GM21381 (cell line): ENCODE results near the gene NOL4L.

ENCODE experiments used
- ATAC-seq: cut with Tn5 transposase; IDR thresholded peaks from one replicate; pipeline ENCODE4 v1.9.1; 2021; ENCODE audit warnings: mild to moderate bottlenecking, moderate library complexity; ENCODE audit not compliant: unreplicated experiment

NOL4L gene

DNA sequence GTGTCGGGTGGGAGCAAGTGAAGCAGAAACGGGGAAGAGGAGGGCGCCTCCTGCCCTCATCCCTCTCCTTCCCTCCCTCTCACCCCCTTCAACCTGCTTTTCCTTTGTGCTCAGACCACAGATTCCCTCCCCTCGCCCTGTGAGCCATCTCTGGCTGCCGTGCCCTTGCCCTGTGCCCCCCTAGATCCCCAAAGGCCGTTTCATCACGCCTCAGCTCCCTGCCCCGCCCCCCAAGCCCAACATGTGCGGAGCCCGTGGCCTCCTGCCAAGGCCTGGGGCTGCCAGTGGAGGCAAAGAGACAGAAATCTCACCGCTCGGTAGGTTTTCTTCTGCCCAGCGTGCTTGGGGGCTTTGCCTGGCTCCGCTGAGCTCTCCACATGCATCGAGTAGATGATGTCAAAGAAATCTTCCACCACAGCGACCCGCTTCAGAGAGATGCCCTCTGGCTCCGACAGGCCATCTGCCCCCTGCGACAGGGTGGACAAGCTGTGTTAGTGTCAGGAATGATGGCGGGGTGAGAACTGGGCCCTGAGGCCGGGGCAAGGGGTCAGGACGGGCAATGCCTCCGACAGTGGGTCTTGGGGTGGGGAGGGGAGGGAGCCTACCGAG lies 57.6 kb downstream of the NOL4L start:
- no peak for ATAC-seq

- no peak for ATAC-seq
Measured at GRCh38 chr20:32527052-32527446, 58.1 kb downstream of the NOL4L start.

DNA sequence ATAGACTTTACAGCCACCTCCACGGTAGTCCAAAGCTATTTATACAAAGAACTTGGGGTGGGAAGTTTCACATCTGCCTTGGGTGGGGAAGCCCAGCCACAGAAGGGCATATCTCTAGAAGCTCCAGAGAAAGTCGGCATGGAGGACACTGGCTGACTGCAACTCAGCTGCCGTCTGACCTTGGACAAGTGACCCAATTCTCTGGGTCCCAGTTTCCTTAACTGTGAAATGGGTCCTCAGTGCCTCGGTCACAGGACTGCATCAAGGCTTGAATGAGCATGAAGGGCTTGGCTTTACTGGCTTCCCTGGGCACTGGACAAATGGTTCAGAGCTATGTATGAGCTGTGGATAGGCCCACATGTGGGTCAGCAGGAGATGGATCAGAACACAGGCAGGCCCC lies 58.6 kb downstream of the NOL4L start:
- no peak for ATAC-seq

DNA sequence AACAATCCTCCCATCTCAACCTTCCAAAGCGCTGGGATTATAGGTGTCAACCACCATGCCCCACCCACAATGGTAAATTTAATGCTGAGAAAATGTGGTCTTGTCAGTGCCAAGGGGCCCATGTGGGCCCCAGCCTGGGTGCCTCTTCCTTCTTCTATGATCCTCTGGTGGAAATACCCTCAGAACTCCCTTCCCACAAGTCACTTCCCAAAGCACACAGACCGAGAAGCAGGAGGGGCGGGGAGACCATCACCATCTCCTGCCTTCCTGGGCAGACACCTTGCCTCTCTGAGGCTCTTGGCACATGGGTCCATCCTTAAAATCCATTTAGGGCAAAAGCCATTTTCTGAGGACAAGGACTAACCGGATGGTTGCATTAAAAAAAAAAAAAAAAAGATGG lies 59.0 kb downstream of the NOL4L start:
- no peak for ATAC-seq

DNA sequence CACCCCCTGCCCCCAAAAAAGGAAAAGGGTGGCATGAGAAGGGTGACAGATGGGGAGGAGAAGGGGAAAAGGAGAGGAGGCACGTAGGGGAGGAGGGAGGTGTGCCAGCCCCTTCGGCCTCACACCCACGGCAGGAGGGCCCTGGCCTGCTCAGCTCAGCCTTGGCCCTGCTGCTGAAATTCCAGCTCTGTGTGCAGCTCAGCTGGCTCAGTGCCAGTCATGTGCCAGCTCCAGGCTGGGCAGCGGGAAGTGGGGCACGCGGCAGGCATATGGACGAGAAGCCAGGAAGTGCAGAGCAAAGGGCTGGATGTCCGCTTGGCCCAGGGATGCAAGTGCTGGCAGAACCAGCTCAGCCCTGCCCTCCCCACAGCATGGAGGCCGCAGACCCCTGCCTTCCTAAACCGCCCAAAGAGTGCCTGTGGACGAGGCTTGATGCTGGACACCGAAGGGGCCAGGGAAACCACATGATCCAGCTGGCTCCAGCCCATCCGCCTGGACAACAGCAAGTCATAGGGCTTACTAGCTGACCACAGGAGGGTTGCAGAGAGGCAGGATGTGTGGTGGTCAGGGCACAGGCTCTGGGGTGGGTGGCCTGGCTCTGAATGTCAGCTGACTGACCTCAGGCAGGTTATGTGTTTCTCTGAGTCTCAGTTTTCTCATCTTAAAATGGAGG lies 60.2 kb downstream of the NOL4L start:
- ATAC-seq, result no peak

DNA sequence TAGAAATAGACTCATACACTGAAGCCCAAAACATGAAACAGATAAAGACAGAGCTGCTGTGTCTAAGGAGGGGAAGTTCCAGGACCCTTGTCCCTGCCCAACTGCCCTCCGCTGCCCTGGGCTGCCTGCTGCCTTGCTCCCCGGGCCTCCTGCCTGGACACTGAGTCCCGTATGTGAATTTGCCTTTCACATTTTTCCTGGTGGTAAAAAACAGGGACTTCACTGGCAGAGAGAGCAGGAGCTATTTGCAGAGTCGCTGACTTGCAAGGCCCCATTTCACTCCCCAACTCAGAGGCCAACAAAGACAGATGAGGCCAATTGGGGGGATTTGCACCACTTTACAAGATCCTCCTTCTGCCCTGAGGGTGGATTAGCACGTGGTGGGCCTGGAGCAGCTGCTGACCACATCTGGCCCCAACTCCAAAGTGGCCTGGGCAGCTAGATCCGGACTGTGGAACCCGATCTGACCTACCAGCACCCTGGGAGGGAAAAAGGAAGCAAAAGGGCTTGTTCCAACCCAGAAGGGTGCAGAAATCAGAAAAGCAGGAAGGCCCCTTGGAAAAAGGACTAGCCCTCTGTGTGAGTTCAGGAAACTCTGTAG lies 61.4 kb downstream of the NOL4L start:
- ATAC-seq, result no peak

- ATAC-seq, result no peak
Measured at GRCh38 chr20:32522776-32523612, 62.1 kb downstream of the NOL4L start.

DNA sequence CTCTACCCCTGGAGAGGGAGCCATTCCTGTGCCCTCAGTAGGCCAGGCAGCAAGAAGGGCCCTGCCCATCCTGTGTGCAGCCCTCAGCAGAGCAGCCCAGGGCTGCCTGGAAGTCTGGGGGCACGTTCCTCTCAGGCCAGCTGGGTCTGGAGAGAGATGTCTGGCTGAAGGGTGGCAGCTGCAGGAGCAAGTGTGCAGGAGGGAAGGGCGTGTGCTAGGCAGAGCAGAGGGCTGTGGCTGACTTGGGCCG lies 62.7 kb downstream of the NOL4L start:
- ATAC-seq, result no peak

DNA sequence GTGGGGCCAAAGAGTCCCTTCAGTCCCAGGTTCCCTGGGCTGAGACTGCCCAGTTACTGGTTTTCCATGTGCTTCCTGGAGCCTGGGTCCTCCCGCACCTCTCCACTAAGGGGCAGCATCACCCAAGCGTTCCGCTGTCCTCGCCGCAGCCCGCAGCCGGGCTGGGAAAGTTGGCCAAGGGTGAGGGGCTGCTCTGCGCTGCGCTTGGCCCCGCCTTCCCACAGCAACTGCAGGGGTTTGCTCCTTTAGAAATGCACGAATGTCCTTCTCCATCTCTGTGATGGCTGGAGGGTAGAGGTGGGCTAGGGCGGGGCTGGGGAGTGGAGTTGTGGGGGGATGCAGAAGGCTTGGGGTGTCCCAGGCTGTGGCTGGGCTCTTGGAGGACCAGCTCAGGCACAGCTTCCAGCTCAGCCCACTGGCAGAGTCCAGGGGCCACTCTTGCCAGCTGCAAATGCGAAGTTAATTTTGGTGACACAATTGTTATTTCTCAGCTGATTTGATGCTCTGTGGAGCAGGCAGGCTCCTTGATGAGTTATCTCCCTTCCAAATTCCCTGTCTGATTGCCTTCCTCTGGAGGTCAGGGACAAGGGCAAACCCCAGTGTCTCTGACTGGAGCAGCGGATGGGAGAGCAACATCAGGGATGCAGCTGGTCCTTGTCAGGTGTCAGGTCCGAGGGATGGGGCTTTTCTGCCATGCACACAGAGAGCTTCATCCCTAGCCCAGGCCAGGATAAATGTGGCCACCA lies 63.2 kb downstream of the NOL4L start:
- ATAC-seq, result no peak

- no peak for ATAC-seq
Measured at GRCh38 chr20:32520927-32521203, 64.3 kb downstream of the NOL4L start.

GRCh38 chr20:32519381-32519730 lies 65.8 kb downstream of the NOL4L start:
- no peak for ATAC-seq

GRCh38 chr20:32518593-32519380 lies 66.3 kb downstream of the NOL4L start:
- no peak for ATAC-seq

DNA sequence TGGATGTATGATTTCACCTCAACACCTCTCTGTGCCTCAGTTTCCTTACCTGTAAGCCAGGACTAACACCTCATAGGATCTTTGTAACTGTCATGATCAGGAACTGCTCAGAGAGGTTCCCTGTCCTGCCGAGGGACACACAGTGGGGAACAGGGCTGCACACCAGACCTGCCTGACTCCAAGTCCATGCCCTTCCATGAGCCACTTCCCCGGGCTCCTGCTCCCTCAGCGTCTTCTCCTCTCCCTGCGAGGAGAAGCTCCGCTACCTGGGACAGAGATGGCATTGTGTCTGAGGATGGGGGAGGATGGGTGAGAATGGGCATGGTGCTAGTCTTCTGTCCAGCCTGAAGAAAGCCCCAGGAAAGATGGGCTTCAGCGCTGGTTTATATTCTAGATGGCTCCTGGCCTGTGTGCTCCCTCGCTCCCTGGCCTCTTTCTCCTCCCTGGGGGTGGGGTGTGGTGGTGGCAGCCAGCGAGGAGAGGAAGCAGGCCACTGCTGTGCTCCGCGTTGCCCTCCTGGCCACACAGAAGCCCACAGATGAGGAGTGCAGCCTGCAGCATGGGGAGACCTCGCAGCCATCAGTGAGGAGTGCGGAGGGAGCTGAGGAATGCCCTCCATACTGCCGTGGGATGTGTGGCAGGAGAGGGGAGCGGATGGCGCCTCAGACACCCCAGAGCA lies 67.1 kb downstream of the NOL4L start:
- no peak for ATAC-seq

- ATAC-seq, result no peak
Measured at GRCh38 chr20:32517518-32517873, 67.6 kb downstream of the NOL4L start.

- no peak for ATAC-seq
Measured at GRCh38 chr20:32516583-32517517, 68.3 kb downstream of the NOL4L start.

DNA sequence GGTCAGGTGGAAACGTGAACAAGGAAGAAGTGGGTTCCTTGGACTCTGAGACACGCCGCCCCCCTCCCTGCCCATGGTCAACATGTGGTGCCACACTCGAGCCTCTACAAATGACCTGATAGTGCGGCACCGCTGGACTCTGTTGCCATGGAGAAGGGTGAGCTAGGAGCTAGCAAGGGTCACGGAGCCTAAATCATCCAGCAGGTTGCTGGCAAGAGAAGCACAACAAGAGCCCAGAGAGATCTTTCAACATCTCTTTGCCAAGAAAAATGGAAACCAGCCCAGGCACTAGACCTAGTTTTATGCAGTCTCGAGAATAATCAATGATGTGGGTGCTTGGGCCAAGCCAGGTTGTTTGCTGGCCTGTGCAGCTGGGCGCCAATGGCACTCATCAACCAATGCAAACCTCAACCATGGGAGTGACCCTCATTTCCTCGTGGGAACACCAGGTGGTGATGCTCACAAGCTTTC lies 69.5 kb downstream of the NOL4L start:
- ATAC-seq, result no peak

GRCh38 chr20:32514760-32515159 lies 70.4 kb downstream of the NOL4L start:
- no peak for ATAC-seq

GRCh38 chr20:32513031-32513866 lies 71.9 kb downstream of the NOL4L start:
- ATAC-seq, result no peak
